ENCODE results near the gene HYOU1. TPM values are rescaled to one million over a fixed set of nuclear protein-coding genes. Genes with fewer than 3 reads are reported as not detected.
"Not testable (repeated sequence)": the region's sequence is repeated elsewhere in the genome, so short reads cannot be mapped to it uniquely, and the experiment has no call there.

HYOU1 gene
- total RNA-seq, 1 experiment from 2014 or later = 139 TPM

DNA sequence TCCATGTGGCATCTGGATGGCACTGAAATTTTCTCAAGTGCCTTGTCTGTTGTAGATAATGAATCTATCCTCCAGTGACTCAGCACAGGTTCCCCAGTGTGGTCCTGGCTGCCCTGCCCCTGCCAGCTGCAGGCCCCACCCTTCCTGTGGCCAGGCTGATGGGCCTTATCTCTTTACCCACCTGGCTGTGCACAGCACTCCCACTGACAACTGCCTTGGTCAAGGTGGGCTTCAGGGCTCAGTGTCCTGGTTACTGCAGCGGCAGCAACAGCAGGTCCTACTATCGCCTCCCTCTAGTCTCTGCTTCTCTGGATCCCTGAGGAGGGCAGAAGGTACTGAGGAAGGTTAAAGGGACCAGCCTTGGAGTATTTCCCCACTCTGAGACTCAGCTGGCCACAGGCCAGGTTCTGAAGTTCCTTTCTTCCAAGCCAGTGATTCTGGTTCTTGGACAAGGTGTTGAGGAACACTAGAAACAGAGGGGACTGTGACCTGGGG is 30.8 kb upstream of the HYOU1 start:
- DNase-seq (ENCODE audit: low read depth) = peak; percentile 21

DNA sequence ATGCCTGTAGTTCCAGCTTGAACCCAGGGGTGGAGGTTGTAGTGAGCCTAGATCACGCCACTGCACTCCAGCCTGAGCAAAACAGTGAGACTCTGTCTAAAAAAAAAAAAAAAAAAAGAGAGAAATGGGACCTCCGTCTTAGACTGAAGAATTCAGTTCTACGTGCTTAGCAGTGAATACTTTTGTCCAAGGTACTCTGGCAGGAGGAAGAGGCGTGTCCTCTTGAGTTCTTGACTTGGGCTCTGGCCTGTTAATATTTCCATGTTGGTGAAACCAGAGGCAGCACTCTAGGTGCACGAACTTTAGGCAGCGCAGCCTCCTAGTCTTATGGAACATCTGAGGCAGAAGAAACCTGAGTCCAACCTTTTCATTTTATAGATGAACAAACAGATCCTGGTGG is 30.1 kb upstream of the HYOU1 start:
- DNase-seq (ENCODE audit: low read depth) = no peak

DNA sequence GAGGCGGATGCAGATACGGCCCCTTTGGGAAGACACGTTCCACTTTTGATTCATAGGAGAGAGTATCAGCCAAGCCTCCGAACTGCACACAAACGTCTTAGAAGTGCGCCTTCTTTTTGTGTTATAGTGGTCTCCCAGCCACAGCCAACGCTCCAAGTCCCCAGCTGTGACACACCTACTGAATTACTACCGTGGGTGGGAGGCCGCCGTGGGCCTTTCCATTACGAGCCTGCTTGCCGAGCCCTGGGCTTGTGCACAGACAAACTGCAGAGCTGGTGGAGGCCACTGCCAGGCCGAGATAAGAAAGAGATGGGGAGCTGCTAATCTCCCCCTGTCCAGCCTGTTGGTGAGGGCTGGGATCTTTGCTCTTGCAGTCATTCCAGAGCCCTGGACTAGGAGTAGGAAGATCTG is 28.4 kb upstream of the HYOU1 start:
- DNase-seq (ENCODE audit: low read depth) = no peak

DNA sequence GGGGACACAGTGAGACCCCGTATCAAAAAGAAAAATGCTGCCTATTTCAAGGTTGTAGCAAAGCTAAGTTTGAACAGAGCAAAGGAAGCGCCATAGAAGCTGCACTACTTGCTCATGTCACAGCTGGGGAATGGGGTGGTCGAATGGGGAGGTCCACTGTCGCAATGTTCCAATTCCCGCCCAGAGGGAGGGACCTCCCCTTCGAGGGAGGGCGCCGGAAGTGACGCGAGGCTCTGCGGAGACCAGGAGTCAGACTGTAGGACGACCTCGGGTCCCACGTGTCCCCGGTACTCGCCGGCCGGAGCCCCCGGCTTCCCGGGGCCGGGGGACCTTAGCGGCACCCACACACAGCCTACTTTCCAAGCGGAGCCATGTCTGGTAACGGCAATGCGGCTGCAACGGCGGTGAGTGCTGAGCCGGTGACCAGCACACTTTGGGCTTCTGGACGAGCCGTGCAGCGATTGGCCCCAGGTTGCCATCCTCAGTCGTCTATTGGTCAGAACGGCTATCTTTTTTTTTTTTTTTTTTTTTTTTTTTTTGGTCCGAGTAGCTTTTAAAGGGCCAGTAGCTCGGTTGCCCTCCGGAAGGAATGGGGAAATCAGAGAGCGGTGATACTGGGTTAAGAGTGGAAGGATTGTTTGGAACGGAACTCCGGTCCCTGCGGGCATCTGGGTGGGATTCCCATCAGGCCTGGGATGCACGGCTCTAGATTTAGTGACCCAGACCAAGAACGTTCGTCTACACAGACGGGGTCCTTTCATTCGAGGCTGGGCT is 27.8 kb upstream of the HYOU1 start, which contains the start of gene HMBS:
Gene HMBS (plus strand): TSS at position 219 of the 774 bp plus-strand sequence. CDS start 153 bp downstream, at position 372.
- DNase-seq (ENCODE audit: low read depth) = peak; percentile 97

DNA sequence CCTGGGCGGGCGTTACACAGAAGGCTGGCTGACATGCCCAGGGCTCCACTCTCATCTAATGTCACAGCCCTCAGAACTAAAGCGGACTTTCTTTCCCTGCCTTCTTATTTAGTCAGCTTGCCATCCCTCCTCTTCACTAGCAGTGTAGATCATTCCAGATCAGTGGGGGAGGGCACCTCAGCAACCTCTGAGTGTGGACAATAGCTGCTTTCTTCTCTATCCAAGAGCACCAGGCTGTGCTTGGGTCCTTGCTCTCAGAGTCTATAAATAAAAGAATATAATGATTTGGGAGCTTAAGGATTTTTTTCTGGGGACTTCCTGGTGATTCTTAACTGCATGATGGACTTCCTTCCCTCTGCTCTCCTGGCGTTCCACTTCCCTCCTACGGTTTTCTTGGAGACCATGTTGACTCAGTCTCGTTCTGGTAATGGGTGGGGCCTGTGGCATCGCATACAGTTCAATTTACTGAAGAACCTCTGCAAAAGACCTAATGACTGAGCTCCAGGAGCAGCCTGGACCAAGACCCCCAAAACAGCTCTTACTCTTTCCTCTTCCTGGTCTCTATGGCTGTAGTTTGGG is 24.8 kb upstream of the HYOU1 start:
- DNase-seq (ENCODE audit: low read depth) = no peak

DNA sequence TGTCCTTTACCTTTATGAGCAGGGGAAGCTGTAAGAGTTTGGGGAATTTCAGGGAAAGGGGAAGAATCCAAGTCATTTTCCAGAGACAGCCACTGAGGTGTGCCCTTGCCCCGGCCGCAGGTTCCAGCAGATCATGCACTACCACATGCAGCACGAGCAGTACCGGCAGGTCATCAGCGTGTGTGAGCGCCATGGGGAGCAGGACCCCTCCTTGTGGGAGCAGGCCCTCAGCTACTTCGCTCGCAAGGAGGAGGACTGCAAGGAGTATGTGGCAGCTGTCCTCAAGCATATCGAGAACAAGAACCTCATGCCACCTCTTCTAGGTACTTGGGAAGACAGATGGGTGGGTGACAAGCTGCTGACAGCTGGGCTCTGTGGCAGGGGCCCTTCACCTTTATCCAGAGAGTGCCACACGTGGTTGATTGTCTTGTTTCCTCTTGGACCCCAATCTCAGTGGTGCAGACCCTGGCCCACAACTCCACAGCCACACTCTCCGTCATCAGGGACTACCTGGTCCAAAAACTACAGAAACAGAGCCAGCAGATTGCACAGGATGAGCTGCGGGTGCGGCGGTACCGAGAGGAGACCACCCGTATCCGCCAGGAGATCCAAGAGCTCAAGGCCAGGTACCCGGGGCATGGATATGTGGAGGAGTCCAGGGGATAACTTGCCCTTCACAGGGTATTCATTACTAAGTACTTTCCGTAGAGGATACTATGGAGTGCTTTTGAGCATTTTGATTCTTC is 21.8 kb upstream of the HYOU1 start:
- DNase-seq (ENCODE audit: low read depth) = no peak

DNA sequence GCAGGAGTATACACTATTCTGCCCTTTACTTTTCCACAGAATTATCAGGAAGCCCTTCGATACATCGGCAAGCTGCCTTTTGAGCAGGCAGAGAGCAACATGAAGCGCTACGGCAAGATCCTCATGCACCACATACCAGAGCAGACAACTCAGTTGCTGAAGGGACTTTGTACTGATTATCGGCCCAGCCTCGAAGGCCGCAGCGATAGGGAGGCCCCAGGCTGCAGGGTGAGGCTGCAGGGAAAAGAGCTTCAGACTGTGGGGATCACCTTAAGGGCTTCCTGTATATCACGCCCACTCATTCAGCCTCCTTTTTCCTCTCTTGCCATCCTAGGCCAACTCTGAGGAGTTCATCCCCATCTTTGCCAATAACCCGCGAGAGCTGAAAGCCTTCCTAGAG is 20.8 kb upstream of the HYOU1 start:
- DNase-seq (ENCODE audit: low read depth) = no peak

DNA sequence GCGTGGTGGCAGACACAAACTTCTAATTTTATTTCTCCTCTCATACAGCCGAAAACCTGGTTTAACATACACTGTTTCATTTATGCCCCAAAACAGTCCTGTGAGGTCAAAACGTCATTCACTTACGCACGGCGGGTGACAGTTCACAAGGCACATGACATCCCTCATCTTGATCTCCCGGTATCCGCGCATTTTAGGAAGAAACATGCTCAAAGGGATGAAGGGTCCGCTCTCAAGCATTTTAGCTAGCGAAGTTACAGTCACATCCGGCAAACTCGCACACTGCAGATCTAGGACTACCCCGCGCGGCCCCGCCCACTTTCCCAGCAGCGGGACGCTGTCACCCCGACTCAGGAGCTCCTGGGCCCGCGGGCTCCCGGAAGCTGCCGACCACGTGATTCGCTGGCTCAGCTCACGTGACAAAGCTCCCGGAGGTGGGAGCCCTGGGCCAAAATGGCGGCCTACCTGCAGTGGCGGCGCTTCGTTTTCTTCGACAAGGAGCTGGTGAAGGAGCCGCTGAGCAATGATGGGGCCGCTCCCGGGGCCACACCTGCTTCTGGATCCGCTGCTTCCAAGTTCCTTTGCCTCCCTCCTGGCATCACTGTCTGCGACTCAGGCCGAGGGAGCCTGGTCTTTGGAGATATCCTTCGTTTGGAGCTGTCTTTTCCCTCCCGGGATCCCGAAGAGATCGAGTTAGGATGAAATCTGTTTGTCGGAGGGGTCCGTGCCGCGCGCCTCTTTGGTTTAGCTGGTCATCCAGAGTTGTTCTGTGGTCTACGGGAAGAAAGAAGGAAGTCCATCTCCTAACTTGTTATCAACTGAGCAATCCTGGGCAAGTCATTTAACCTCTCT is 10.6 kb upstream of the HYOU1 start, which contains the start of gene VPS11:
Gene VPS11 (plus strand): TSS at position 448 of the 852 bp plus-strand sequence. CDS start 6 bp downstream, at position 454.
- DNase-seq (ENCODE audit: low read depth) = peak; percentile 95

DNA sequence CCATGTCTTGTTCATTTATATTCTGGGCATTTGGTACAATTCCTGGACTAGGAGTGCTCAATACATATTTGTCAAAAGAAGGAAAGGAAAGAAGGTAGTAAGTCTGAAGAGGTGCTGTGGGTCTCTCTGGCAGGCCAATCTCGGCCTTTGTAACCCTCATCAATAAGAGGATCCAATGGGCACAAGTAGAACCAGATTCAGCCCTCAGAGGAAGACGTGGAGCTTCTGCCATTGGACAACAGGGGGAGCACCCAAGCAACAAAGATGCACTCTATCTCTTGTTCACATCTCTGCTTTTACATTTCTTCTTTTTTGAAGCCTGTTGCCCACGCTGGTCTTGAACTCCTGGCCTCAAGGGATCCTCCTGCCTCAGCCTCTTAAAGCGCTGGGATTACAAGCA is 8.4 kb upstream of the HYOU1 start:
- DNase-seq (ENCODE audit: low read depth) = peak; percentile 29

DNA sequence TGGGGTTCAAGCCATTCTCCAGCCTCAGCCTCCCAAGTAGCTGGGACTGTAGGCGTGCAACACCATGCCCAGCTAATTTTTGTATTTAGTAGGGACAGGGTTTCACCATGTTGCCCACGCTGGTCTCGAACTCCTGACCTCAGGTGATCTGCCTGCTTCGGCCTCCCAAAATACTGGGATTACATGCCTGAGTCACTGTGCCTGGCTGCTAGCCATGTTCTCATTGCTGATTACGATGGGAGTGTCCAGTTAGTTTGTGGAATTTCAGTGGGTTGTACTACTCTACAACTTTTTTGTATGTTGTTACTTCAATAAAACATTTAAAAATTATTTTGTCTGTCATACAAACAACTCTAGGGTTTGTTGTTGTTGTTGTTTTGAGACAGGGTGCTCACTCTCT is 5.8 kb upstream of the HYOU1 start:
- peak; percentile 27 for DNase-seq (ENCODE audit: low read depth)

DNA sequence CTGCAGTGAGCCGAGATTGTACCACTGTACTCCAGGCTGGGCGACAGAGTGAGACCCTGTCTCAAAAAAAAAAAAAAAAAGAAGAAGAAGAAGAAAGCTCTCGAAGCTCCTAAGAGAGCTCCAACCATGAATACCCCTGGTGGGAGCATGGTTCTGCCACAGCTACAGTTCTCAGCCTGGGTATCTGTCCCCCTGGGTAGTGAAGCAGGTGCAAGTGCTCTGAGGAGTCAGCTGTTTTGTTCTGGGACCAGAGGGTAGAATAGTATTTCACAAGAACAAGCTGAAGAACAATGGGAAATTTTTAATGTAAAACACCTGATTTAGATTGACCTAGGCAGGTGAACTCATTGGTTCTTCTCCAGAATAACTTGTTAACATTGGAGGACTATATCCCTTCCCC is 4.3 kb upstream of the HYOU1 start:
- no peak for DNase-seq (ENCODE audit: low read depth)

DNA sequence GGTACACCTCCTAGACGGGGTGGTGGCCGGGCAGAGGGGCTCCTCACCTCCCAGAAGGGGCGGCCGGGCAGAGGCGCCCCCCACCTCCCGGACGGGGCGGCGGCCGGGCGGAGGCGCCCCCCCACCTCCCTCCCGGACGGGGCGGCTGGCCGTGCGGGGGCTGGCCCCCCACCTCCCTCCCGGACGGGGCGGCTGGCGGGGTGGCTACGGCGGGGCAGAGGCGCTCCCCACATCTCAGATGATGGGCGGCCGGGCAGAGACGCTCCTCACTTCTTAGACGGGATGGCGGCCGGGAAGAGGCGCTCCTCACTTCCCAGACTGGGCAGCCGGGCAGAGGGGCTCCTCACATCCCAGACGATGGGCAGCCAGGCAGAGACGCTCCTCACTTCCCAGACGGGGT is 2.1 kb upstream of the HYOU1 start:
- not testable (repeated sequence) for DNase-seq (ENCODE audit: low read depth)

DNA sequence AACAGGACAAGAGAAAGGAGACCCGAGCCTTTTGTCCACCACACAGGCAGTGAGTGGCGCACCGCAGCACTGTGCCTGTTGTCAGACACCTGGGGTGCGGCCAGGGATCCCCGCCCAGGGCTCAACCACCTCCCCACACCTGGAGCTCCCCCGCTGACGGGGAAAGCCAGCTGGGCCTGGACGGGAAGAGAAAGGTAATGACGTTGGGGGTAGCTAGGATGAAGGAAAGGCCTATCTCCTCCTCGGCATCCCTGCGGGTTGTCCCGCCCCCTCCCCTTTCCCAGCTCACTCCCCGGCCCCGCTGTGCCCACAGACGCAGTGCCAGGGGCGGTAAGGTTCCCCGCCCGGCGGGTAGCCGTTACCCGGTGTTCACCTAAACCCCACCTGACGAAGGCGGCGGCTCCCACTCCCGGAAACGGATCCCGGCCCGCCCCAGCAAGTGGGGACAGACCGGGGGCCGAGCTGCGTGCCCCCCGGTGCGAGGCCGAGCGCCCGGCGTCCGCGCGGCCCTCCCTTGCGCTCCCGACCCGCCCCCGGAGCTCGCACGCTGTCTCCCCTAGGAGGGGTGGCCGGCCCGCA is 495 bp downstream of the HYOU1 start:
- DNase-seq (ENCODE audit: low read depth) = no peak

DNA sequence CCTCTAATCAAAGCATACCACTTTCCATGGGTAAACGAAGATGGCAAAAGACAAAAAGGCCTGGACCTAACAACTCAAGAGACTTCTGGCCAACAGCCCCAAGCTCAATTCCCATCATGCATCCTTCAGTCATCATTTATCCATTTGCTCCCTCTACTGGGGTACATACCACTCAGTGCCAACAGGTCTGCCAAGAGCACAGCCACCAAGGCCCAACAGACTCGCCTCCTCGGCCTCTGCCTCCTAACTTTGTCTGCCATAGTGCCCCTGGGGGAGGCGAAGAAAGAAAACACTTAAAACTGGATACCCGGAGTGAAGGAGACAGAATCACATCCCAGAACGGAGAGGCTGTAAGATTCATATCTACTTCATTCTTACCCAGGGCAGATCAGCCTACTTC is 1.1 kb downstream of the HYOU1 start:
- DNase-seq (ENCODE audit: low read depth) = peak; percentile 46

DNA sequence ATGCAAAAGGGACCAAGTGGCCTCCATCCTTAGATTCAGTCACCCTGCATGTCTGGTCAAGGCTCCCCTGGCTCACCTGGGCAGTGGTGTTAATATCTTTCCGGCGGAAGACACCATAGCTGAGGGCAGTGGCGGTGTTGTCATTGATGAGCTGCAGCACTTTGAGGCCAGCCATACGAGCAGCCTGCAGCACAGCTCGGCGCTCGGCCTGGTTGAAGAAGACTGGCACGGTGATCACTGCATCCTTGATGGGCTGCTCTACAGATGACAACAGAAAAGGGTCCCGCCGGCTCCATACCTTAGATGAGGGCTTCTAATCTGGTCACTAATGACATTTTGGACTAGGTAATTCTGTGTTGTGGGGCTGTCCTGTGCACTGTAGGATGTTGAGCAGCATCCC is 2.6 kb downstream of the HYOU1 start:
- no peak for DNase-seq (ENCODE audit: low read depth)

DNA sequence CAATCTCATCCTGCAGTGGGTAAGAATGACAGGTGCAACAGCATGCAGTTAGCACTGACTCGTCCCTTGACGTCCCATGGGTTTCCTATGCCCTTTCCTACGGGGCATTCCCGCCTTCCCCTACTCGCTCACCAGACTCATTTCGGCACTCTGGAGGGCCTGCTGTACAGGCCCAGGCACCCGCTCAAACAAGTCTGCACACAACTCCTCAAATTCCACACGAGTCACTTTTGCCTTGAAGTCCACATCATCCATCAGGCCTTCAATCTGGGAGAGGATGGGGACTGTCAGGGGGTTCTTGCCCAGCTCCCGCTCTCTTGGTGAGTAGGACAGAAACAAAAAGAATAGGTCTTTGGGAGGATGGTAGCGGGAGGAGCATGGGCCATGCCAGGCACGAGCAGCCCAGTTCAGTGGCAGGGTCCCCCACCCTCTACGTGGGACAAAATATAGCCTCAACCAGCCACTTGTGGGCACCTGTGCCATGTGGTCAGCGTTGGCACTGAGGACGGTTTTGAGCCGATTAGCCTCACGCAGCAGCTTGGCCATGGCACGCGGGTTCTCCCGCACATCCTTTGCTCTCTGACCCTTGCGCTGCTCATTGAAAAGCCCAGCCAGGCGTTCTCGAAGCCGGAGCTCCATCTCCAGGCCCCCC is 4.7 kb downstream of the HYOU1 start:
- no peak for DNase-seq (ENCODE audit: low read depth)

DNA sequence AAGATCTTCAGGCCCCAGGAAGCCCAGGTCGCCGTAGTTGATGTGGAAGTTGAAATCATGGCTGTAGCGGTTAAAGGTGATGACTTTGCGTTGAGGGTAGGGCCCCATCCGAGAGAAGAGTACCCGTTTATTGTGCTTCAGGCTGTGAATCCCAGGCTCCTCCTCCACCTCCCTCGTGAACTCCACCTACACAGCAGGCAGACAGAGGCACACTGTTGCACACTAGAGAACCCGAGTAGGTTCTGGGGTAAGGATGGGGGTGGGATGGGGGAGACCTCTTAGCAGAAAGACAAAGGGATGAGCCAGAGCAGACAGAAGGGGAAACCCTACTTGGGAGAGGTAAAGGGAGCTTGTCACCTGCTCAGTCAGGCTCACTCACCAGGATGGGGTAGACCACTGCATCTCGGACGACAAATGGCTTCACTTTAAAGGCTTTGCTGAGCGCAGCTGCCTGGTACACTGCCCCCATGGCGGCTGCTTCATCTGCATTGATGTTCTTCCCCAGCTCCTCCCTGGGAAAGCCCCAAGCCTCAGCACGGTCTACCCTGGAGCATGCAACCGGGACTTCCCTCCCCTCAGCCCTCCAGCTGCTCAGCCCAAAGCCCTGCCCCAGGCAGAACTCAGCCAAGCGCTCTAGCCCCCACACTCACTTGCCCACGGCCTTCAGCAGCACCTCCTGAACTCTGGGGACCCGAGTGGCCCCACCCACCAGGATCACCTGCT is 5.4 kb downstream of the HYOU1 start:
- DNase-seq (ENCODE audit: low read depth) = no peak

DNA sequence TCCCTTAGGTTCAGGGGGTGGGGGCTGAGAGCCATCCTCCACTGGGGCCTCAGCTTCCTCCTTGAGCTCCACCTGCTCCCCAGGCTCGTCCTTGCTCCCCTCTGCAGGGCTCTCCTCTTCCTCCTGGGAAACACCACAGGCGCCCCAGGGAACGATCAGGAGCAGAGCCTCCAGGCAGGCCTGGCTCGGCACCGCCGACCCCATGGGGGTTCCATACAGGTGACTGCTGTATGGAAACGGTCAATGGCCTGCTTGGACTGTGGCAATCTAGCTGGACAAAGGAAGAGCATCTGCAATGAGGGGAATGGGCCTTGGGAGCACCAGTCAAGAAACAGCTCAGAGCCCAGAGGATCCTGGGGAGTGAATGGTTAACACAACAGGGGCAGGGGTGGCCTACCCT is 7.9 kb downstream of the HYOU1 start:
- DNase-seq (ENCODE audit: low read depth) = no peak

DNA sequence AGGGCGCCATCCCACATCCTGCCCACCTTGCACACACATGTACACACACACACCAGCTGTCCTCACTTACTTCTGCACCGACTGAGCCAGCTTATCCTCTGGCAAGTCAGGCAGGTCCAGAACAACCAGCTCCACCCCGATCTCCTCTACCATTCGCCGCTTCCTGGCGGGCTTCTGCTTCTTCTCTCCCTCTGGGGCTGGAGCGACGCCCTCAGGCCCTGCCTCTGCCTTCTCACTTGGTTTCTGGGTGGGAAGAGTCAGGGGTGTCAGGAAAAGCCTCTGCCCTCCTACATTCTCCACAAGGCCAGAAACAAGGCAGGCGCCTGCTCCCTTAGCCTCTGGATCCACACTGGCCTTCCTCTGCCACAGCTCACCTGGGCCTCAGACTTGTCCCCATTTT is 8.4 kb downstream of the HYOU1 start:
- DNase-seq (ENCODE audit: low read depth) = no peak

DNA sequence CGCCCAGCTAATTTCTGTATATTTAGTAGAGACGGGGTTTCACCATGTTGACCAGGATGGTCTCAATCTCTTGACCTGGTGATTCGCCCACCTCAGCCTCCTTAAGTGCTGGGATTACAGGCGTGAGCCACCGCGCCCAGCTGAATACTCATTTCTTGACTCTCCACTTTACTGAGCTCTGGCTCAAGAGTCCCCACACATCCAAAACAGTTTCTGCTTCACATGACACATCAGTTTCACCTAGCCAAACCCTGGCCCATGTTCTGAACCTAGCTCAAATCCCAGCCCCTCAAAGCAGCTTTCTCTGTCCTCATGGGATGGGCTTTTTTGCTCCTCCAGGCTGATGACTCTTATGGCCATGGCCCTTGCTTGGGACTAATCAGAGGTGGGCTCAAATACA is 9.8 kb downstream of the HYOU1 start:
- DNase-seq (ENCODE audit: low read depth) = no peak

Measured in HT1080 (cell line).